Peyer's patch (tissue), 4 donors: ENCODE results near the gene VNN1.

ENCODE experiments used
- POLR2A ChIP-seq, 2 donors: fragments of 450-650 bp; IDR thresholded peaks; one replicate each; pipeline ENCODE4 v1.5.1; 2017; ENCODE audit warnings: antibody characterized with exemption in 2 of 2, mild to moderate bottlenecking in 2 of 2, moderate library complexity in 2 of 2
- TF ChIP-seq, protein P1 (sequence below), 6 experiments: fragments of 450-650 bp in 4 of 6; fragments of 200-600 bp in 2 of 6; sonication (generic) in 1 of 6; IDR thresholded peaks; one replicate each; pipeline ENCODE4 v1.5.1; 2017 to 2019; ENCODE audit warnings: antibody characterized with exemption in 6 of 6, mild to moderate bottlenecking in 3 of 6, moderate library complexity in 1 of 6

GRCh38 chr6:132730560-132730959 lies 16.7 kb upstream of the VNN1 start:
- TF ChIP-seq, protein P1, sequence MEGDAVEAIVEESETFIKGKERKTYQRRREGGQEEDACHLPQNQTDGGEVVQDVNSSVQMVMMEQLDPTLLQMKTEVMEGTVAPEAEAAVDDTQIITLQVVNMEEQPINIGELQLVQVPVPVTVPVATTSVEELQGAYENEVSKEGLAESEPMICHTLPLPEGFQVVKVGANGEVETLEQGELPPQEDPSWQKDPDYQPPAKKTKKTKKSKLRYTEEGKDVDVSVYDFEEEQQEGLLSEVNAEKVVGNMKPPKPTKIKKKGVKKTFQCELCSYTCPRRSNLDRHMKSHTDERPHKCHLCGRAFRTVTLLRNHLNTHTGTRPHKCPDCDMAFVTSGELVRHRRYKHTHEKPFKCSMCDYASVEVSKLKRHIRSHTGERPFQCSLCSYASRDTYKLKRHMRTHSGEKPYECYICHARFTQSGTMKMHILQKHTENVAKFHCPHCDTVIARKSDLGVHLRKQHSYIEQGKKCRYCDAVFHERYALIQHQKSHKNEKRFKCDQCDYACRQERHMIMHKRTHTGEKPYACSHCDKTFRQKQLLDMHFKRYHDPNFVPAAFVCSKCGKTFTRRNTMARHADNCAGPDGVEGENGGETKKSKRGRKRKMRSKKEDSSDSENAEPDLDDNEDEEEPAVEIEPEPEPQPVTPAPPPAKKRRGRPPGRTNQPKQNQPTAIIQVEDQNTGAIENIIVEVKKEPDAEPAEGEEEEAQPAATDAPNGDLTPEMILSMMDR (IDR thresholded peaks at IDR 0.05) = no peak
- no peak for TF ChIP-seq POLR2A (IDR thresholded peaks at IDR 0.05)
